ENCODE data around the gene USP10. TPM values are rescaled to one million over a fixed set of nuclear protein-coding genes. Genes with fewer than 3 reads are reported as not detected.

USP10 gene
- total RNA-seq, 1 experiment from 2014 or later, result 203 TPM

DNA sequence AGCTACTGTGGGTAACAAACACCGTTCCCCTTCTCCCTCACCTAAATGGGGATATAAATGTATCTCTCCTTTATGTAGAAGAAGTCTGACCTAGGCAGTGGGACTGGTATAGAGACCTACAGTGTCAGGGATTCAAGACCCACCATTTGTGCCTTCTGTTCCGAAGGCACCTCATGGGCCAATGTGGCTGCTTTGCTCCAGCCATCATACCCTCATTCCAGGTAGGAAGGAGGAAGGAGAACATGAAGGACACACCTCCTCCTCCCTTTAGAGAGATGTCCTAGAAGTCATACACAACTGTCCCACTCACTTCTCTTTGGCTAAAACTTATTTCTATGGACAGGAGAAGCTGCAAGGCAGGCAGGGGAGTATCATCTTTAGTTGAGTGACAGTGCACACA is 111.7 kb downstream of the USP10 start:
- Histone ChIP-seq H3T11ph (ENCODE audit: low read length) (no peak overlapping the region), H3K9me3 (ENCODE audit: control insufficient read depth, low read depth, low read length) (no peaks in the 10 kb centered on the region), H3K9ac (ENCODE audit: extremely low read depth, insufficient read length, low read length) (no peak overlapping the region), H3K4ac (ENCODE audit: low read depth, low read length) (no peak overlapping the region), H3K27ac (ENCODE audit: insufficient read length, low read depth, low read length) (no peak overlapping the region), H3K79me1 (ENCODE audit: insufficient read depth, low read depth, low read length, poor library complexity, severe bottlenecking) (no peaks in the 10 kb centered on the region), H2AK5ac (ENCODE audit: insufficient read length, low read length) (no peak overlapping the region), H2AFZ (ENCODE audit: low read length) (no peak overlapping the region), H2BK5ac (ENCODE audit: insufficient read length, low read length) (no peak overlapping the region), H2BK15ac (ENCODE audit: low read depth, low read length) (no peak overlapping the region), H2BK12ac (ENCODE audit: insufficient read length, low read depth, low read length) (no peak overlapping the region), H4K20me1 (ENCODE audit: control insufficient read depth, insufficient read depth, insufficient read length) (no peaks in the 10 kb centered on the region), H2BK20ac (ENCODE audit: low read depth, low read length, poor library complexity, severe bottlenecking) (no peak overlapping the region), H3K27me3 (ENCODE audit: insufficient read depth, low read length) (no peaks in the 10 kb centered on the region), H2BK120ac (ENCODE audit: low read depth, low read length, poor library complexity, severe bottlenecking) (no peak overlapping the region), H3K14ac (ENCODE audit: insufficient read depth, low read length) (no peak overlapping the region), H3K4me1 (ENCODE audit: insufficient read depth, low read length) (no peaks in the 10 kb centered on the region), H3K23ac (ENCODE audit: insufficient read length, low read depth, low read length) (no peak overlapping the region), H3K23me2 (ENCODE audit: insufficient read length, low read depth, low read length, poor library complexity, severe bottlenecking) (no peaks in the 10 kb centered on the region), H3K56ac (ENCODE audit: insufficient read length, low read depth, low read length) (no peak overlapping the region), H4K5ac (ENCODE audit: insufficient read length, low read depth, low read length) (no peak overlapping the region), H3K79me2 (ENCODE audit: insufficient read depth, low read length) (no peaks in the 10 kb centered on the region), H4K91ac (ENCODE audit: insufficient read length, low read depth, low read length) (no peak overlapping the region), H4K8ac (replicated peaks; ENCODE audit: insufficient read length, low read depth, low read length) (no peak overlapping the region), H3K4me2 (ENCODE audit: insufficient read depth, insufficient read length, low read length) (no peak overlapping the region), H3K18ac (ENCODE audit: insufficient read length, low read depth, low read length) (no peak overlapping the region)
- peaks cover 49% of the 10 kb centered on the region for H3K27me3 Mint-ChIP-seq (ENCODE audit: low read depth)
- H3K9me3 Mint-ChIP-seq, result no peaks in the 10 kb centered on the region; a peak in 1 of 5 replicates
- TF ChIP-seq, protein P1, sequence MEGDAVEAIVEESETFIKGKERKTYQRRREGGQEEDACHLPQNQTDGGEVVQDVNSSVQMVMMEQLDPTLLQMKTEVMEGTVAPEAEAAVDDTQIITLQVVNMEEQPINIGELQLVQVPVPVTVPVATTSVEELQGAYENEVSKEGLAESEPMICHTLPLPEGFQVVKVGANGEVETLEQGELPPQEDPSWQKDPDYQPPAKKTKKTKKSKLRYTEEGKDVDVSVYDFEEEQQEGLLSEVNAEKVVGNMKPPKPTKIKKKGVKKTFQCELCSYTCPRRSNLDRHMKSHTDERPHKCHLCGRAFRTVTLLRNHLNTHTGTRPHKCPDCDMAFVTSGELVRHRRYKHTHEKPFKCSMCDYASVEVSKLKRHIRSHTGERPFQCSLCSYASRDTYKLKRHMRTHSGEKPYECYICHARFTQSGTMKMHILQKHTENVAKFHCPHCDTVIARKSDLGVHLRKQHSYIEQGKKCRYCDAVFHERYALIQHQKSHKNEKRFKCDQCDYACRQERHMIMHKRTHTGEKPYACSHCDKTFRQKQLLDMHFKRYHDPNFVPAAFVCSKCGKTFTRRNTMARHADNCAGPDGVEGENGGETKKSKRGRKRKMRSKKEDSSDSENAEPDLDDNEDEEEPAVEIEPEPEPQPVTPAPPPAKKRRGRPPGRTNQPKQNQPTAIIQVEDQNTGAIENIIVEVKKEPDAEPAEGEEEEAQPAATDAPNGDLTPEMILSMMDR (conservative IDR thresholded peaks at IDR 0.05), result no peak
- DNase-seq, result no peak
- no peaks in the 10 kb centered on the region; a peak in 1 of 4 replicates for H3K4me1 Mint-ChIP-seq
- H3K4me3 Mint-ChIP-seq, result no peak overlapping the region
- H3K36me3 Mint-ChIP-seq (ENCODE audit: insufficient read depth in 1 of 3, low read depth in 3 of 3), result no peaks in the 10 kb centered on the region
- WGBS (ENCODE audit: extremely low coverage, insufficient read length, low lambda C conversion rate), result no CpG with 5 or more reads among the region's 2 CpGs
- no peak overlapping the region for H3K27ac Mint-ChIP-seq

Data from H9 (cell line).